OCI-LY3 (cell line): ENCODE data around the gene ASTN2.

Experiments
- H2AFZ ChIP-seq: fragments of 200-600, 300-600 bp; shearing (Covaris generic); 2 replicates; pipeline ENCODE4 v1.6.0; 2014; ENCODE audit warnings: antibody characterized with exemption, low read depth, low read length
- H3K27ac ChIP-seq: fragments of 200-600, 300-600 bp; sonication (generic); 2 replicates; pipeline ENCODE4 v1.5.1; 2014; ENCODE audit warnings: mild to moderate bottlenecking, low read length, moderate library complexity, mixed read lengths
- H3K27me3 ChIP-seq: fragments of 200-600, 300-600 bp; sonication (generic); 2 replicates; pipeline ENCODE4 v1.6.1; 2014; ENCODE audit warnings: low read depth, low read length, mixed read lengths
- H3K36me3 ChIP-seq: fragments of 200-600, 300-600 bp; sonication (generic); replicated peaks from 2 replicates; pipeline ENCODE3; 2014; ENCODE audit warnings: low read depth, low read length, mixed read lengths
- H3K4me1 ChIP-seq: fragments of 300-600, 200-600 bp; sonication (generic); 2 replicates; pipeline ENCODE4 v1.6.1; 2014; ENCODE audit warnings: low read length, mixed read lengths
- H3K4me2 ChIP-seq: fragments of 200-600, 300-600 bp; sonication (generic); 2 replicates; pipeline ENCODE4 v1.6.1; 2014; ENCODE audit warnings: low read length, mixed read lengths
- H3K4me3 ChIP-seq: fragments of 300-600, 200-600 bp; sonication (generic); 2 replicates; pipeline ENCODE4 v1.5.1; 2014; ENCODE audit warnings: antibody characterized with exemption, mild to moderate bottlenecking, low read length, moderate library complexity
- H3K79me2 ChIP-seq: fragments of 300-600, 200-600 bp; shearing (Covaris generic); 2 replicates; pipeline ENCODE4 v1.6.1; 2014; ENCODE audit warnings: mild to moderate bottlenecking, low read length, mixed read lengths
- H3K9ac ChIP-seq: fragments of 300-600, 200-600 bp; shearing (Covaris generic); 2 replicates; pipeline ENCODE4 v1.6.0; 2014; ENCODE audit warnings: mild to moderate bottlenecking, low read length, moderate library complexity
- H3K9me3 ChIP-seq: fragments of 200-600, 300-600 bp; shearing (Covaris generic); 2 replicates; pipeline ENCODE4 v1.6.1; 2014; ENCODE audit warnings: low read length, mixed read lengths; ENCODE audit not compliant: insufficient read depth
- H4K20me1 ChIP-seq: fragments of 200-600, 300-600 bp; sonication (generic); 2 replicates; pipeline ENCODE4 v1.6.1; 2016; ENCODE audit warnings: low read length, mixed read lengths; ENCODE audit not compliant: insufficient read depth
- EZH2phosphoT487 ChIP-seq: fragments of 200-600 bp; shearing (Covaris generic); IDR thresholded peaks from 2 replicates; pipeline ENCODE4 v1.6.1; 2018; ENCODE audit warnings: antibody characterized with exemption, mixed run types, low read depth
- TF ChIP-seq, protein P1 (sequence below): fragments of 200-600, 300-600 bp; sonication (generic); IDR thresholded peaks from 2 replicates; pipeline ENCODE4 v1.5.1; 2014; ENCODE audit warnings: antibody characterized with exemption, low read length, low read depth

ASTN2 gene

GRCh38 chr9:116985596-116985995, 429.3 kb downstream of the ASTN2 start:
- Histone ChIP-seq H3K9ac (no peak overlapping the region), H3K4me2 (no peak overlapping the region), H3K4me1 (no peaks in the 10 kb centered on the region), H3K36me3 (no peaks in the 10 kb centered on the region), H3K4me3 (no peak overlapping the region), H4K20me1 (no peaks in the 10 kb centered on the region), H3K27ac (no peak overlapping the region), H2AFZ (no peak overlapping the region), H3K79me2 (no peaks in the 10 kb centered on the region), H3K27me3 (no peaks in the 10 kb centered on the region), H3K9me3 (no peaks in the 10 kb centered on the region)
- TF ChIP-seq, protein P1, sequence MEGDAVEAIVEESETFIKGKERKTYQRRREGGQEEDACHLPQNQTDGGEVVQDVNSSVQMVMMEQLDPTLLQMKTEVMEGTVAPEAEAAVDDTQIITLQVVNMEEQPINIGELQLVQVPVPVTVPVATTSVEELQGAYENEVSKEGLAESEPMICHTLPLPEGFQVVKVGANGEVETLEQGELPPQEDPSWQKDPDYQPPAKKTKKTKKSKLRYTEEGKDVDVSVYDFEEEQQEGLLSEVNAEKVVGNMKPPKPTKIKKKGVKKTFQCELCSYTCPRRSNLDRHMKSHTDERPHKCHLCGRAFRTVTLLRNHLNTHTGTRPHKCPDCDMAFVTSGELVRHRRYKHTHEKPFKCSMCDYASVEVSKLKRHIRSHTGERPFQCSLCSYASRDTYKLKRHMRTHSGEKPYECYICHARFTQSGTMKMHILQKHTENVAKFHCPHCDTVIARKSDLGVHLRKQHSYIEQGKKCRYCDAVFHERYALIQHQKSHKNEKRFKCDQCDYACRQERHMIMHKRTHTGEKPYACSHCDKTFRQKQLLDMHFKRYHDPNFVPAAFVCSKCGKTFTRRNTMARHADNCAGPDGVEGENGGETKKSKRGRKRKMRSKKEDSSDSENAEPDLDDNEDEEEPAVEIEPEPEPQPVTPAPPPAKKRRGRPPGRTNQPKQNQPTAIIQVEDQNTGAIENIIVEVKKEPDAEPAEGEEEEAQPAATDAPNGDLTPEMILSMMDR: no peak
- TF ChIP-seq EZH2phosphoT487: no peak

DNA sequence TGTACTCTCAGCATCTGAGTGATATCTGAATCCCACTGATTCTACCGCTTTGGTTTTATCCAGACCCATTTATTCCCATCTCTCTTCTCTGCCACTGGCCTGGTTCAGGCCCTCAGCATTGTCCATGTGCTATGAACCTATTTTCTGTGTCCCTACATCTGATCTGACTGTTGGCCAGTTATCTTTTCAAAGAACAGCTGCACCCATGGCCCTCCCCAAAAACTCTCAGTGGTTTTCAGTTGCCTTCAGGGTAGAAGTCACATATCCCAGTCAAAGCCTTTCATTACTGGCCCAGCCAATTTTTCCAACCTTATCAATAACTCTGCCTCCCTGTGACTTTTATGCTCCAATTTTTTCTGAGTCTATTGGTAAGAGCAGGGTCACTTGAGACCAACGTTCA, 430.7 kb downstream of the ASTN2 start:
- Histone ChIP-seq H3K4me2 (no peak overlapping the region), H3K4me3 (no peak overlapping the region), H2AFZ (no peak overlapping the region), H3K27me3 (no peaks in the 10 kb centered on the region), H3K27ac (no peak overlapping the region), H3K9ac (no peak overlapping the region), H3K36me3 (no peaks in the 10 kb centered on the region), H3K79me2 (no peaks in the 10 kb centered on the region), H3K9me3 (no peaks in the 10 kb centered on the region), H4K20me1 (no peaks in the 10 kb centered on the region), H3K4me1 (no peaks in the 10 kb centered on the region)
- TF ChIP-seq EZH2phosphoT487: no peak
- TF ChIP-seq, protein P1: no peak

- H3K9me3 ChIP-seq: no peaks in the 10 kb centered on the region
- no peak for TF ChIP-seq EZH2phosphoT487
- TF ChIP-seq, protein P1: no peak
- H3K9ac ChIP-seq: no peak overlapping the region
- no peaks in the 10 kb centered on the region for H4K20me1 ChIP-seq
- no peaks in the 10 kb centered on the region for H3K4me1 ChIP-seq
- no peak overlapping the region for H3K27ac ChIP-seq
- H3K79me2 ChIP-seq: no peaks in the 10 kb centered on the region
- H3K4me3 ChIP-seq: no peak overlapping the region
- no peaks in the 10 kb centered on the region for H3K36me3 ChIP-seq
- H3K4me2 ChIP-seq: no peak overlapping the region
- H3K27me3 ChIP-seq: no peaks in the 10 kb centered on the region; the same call in 1 of the 2 replicates
- no peak overlapping the region for H2AFZ ChIP-seq
Observed at GRCh38 chr9:116980582-116981120, 434.2 kb downstream of the ASTN2 start.

DNA sequence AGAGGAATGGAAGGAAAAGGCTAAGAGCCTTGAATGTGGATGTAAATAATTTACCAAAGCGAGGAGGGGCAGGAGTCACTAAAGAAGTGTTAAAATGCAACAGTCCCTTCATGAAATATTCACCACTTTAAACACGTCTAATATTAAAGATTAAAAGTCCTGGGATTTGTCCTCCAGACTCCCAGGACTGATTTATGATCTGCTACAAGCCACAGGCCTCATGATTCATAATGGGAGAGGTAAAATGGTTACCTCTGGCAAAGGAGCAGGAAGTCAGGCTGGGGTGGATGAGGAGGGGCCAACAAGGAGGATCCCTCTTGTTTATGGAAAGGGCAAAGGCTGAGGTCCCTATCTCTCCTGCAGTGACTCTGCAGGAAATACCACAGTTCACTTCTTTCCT, 435.4 kb downstream of the ASTN2 start:
- no peaks in the 10 kb centered on the region for H3K79me2 ChIP-seq
- H3K4me1 ChIP-seq: no peaks in the 10 kb centered on the region
- H2AFZ ChIP-seq: no peak overlapping the region
- TF ChIP-seq, protein P1: no peak
- TF ChIP-seq EZH2phosphoT487: no peak
- H3K9me3 ChIP-seq: no peaks in the 10 kb centered on the region
- no peaks in the 10 kb centered on the region; the same call in 1 of the 2 replicates for H3K27me3 ChIP-seq
- H4K20me1 ChIP-seq: no peaks in the 10 kb centered on the region
- H3K36me3 ChIP-seq: no peaks in the 10 kb centered on the region
- H3K4me3 ChIP-seq: no peak overlapping the region
- no peak overlapping the region for H3K27ac ChIP-seq
- no peak overlapping the region for H3K4me2 ChIP-seq
- no peak overlapping the region for H3K9ac ChIP-seq
